Tibial nerve (tissue), 4 donors: Measurements from ENCODE around the gene SKP1. TPM values are rescaled to one million over a fixed set of nuclear protein-coding genes. Genes with fewer than 3 reads are reported as not detected.

Experiments used
- DNase-seq, 2 donors: peaks; one replicate each; pipeline ENCODE4 v3.0.0-alpha.2; 2019; ENCODE audit warnings: low spot score in 2 of 2
- H3K27ac ChIP-seq, 4 donors: fragments of 200-600 bp; sonication (generic) in 3 of 4; one replicate each; pipeline ENCODE4 v1.5.1; 2017 to 2019; ENCODE audit warnings: mild to moderate bottlenecking in 1 of 4
- H3K27me3 ChIP-seq, 2 donors: fragments of 200-600 bp; sonication (generic) in 1 of 2; one replicate each; pipeline versions ENCODE4 v1.5.1 to v1.6.0; 2017 to 2019
- H3K36me3 ChIP-seq, 3 donors: fragments of 200-600 bp; sonication (generic); one replicate each; pipeline ENCODE4 v1.5.1; 2018 to 2019
- H3K4me1 ChIP-seq, 4 donors: fragments of 200-600 bp; sonication (generic) in 3 of 4; one replicate each; pipeline ENCODE4 v1.5.1; 2017 to 2019
- H3K4me3 ChIP-seq, 4 donors: fragments of 200-600 bp; sonication (generic) in 3 of 4; one replicate each; pipeline ENCODE4 v1.5.1; 2017 to 2019; ENCODE audit warnings: mild to moderate bottlenecking in 1 of 4, moderate library complexity in 1 of 4
- H3K9me3 ChIP-seq, 4 donors: fragments of 200-600 bp; sonication (generic) in 3 of 4; one replicate each; pipeline ENCODE4 v1.5.1; 2017 to 2019
- EP300 ChIP-seq, 2 donors: sonication (generic); formaldehyde crosslinking; IDR thresholded peaks; one replicate each; pipeline ENCODE4 v1.6.1; 2017; ENCODE audit warnings: antibody characterized with exemption in 2 of 2, mild to moderate bottlenecking in 1 of 2
- POLR2A ChIP-seq, 2 donors: fragments of 450-650 bp; IDR thresholded peaks; one replicate each; pipeline ENCODE4 v1.6.1; 2017; ENCODE audit warnings: antibody characterized with exemption in 2 of 2, mild to moderate bottlenecking in 2 of 2, moderate library complexity in 2 of 2
- WGBS, 2 donors: methylation state at CpG; one replicate each; pipeline ENCODE4 v1.1.5; 2018; 5-methylcytosine and 5-hydroxymethylcytosine counted together
- total RNA-seq, 4 donors: library from RNA; depleted of rRNA; stranded (reverse); fragments of >200 nt; gene quantifications; one replicate each; pipeline ENCODE4 v1.1.0, GENCODE V29; 2016
- TF ChIP-seq, protein P1 (sequence below), 5 experiments: fragments of 200-600 bp in 3 of 5; fragments of 450-650 bp in 2 of 5; sonication (generic) in 3 of 5; IDR thresholded peaks; one replicate each; pipeline ENCODE4 v1.5.1; 2016 to 2019; ENCODE audit warnings: antibody characterized with exemption in 5 of 5, mild to moderate bottlenecking in 3 of 5, moderate library complexity in 2 of 5

The SKP1 gene
- total RNA-seq, 4 donors from 2014 or later = 173 to 311 (median 209) TPM

DNA sequence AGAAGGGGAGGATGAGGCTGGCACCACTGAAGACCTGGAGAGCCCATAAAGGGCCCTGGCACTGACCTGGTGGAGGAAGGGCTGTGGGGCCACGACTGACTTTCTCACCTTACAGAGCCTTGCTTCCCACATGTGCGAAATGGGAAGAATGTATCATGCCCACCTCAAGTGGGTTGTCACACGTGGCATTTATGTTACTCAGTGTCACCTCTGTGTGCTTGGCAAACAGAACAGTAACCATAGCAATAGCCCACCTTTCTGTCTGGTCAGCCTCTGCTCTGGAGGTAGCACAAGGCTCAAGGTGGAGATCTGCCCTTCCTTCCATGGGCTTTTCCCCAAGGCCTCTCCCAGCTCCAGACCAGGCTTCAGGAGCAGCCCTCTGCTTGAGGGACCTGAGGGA is 45.6 kb downstream of the SKP1 start:
- peaks cover 0 to 53% (median 0%) of the 10 kb centered on the region in 3 donors for H3K36me3 ChIP-seq
- H3K27ac ChIP-seq = peak overlapping the region in 1 of 4 donors; percentile 42
- no peak for DNase-seq
- 79 to 81% methylated on average over 3 of the region's 3 CpGs for WGBS, 2 donors
- no peaks in the 10 kb centered on the region for H3K9me3 ChIP-seq
- H3K4me3 ChIP-seq = no peak overlapping the region
- TF ChIP-seq POLR2A (IDR thresholded peaks at IDR 0.05) (no peak), EP300 (IDR thresholded peaks at IDR 0.05) (no peak)
- TF ChIP-seq, protein P1, sequence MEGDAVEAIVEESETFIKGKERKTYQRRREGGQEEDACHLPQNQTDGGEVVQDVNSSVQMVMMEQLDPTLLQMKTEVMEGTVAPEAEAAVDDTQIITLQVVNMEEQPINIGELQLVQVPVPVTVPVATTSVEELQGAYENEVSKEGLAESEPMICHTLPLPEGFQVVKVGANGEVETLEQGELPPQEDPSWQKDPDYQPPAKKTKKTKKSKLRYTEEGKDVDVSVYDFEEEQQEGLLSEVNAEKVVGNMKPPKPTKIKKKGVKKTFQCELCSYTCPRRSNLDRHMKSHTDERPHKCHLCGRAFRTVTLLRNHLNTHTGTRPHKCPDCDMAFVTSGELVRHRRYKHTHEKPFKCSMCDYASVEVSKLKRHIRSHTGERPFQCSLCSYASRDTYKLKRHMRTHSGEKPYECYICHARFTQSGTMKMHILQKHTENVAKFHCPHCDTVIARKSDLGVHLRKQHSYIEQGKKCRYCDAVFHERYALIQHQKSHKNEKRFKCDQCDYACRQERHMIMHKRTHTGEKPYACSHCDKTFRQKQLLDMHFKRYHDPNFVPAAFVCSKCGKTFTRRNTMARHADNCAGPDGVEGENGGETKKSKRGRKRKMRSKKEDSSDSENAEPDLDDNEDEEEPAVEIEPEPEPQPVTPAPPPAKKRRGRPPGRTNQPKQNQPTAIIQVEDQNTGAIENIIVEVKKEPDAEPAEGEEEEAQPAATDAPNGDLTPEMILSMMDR (IDR thresholded peaks at IDR 0.05) = no peak
- H3K27me3 ChIP-seq = no peaks in the 10 kb centered on the region
- H3K4me1 ChIP-seq = peaks cover 0 to 70% (median 36%) of the 10 kb centered on the region in 4 donors

DNA sequence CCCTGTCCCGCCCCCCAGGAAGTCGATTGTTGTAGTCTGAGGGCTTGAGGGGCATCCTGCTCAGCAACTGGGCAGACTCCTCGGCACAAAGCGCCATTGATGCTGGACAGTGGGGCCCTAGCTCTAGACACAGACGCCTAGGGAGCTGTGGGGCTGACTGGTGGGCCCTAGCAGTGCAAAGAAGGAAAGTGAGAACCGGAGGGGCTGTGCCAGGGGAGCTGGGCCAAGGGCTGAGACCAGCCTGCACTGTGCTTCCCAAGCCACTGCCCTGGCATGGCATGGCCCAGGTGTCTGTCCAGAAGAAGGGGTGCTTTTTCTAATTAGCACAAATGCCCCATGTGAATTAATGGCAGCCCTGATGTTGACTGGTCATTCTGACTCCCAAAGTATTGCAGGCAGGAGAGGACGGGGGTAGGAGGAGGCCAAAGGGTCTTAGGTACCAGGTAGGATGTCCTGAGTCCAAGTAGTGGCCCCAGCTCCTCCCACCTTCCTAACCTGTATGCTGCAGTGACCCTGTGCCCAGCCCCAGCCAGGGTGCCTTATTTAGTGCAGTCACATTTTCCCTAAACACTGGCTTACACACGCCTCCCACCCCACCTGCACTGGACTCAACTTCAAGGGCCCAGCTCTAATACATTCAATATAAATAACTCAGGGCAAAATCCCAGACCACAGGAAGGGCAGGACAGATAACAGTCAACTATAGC is 46.4 kb downstream of the SKP1 start:
- TF ChIP-seq, protein P1 (IDR thresholded peaks at IDR 0.05) = no peak
- no peak for TF ChIP-seq POLR2A (IDR thresholded peaks at IDR 0.05)
- no peak for TF ChIP-seq EP300 (IDR thresholded peaks at IDR 0.05)
- peak overlapping the region in 3 of 4 donors; percentile 22 to 59 (median 45) for H3K27ac ChIP-seq
- no peak for DNase-seq
- H3K4me3 ChIP-seq = no peak overlapping the region
- peaks cover 0 to 45% (median 0%) of the 10 kb centered on the region in 3 donors for H3K36me3 ChIP-seq
- no peaks in the 10 kb centered on the region for H3K9me3 ChIP-seq
- 61 to 70% methylated on average over 6 to 8 of the region's 8 CpGs for WGBS, 2 donors
- peaks cover 0 to 76% (median 44%) of the 10 kb centered on the region in 4 donors for H3K4me1 ChIP-seq
- H3K27me3 ChIP-seq = no peaks in the 10 kb centered on the region

DNA sequence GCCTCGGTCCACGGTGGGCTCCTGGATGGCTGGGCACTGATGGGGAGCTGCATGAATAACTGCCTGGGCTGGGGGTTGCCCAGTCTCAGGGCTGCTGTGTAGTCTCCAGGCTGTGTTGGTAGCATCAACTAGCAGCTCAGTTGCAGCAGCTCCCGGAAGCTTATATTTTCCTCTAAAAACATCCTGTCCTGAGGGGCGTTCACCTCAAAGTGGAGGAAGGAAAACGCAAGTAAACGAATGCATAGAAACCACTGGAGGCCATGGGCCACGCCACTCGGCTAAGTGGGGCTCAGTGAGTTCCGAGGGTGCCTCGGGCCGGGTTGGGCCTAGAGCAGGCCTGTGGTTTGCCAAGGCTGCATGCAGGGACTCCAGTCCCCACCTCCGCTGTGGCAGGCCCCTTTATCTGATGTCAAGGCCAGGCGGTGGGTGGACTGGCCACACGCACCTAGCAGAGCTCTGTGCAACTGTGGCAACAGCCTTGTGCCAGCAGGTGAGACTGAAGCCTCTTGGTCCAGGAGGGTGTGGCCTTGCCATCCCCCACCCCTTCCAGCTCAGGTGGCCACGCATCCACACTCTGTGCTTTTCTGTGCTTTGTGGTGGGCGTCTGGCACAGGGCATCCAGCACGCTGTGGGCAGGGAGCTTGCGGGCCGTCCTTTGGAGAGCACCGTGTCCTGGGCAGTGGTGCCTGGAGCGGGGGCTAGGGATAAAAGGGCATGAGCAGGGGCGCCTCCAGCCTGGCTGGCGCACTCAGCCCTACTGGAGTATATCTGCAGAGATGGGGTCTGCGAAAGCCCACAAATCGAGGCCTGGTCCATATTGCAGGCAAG is 47.1 kb downstream of the SKP1 start:
- WGBS, 2 donors = 72 to 81% methylated on average over 13 to 25 of the region's 25 CpGs
- H3K4me1 ChIP-seq = peaks cover 0 to 77% (median 52%) of the 10 kb centered on the region in 4 donors
- no peak for DNase-seq
- H3K4me3 ChIP-seq = no peak overlapping the region
- no peaks in the 10 kb centered on the region for H3K9me3 ChIP-seq
- peak overlapping the region in 2 of 4 donors; percentile 45 to 59 for H3K27ac ChIP-seq
- no peaks in the 10 kb centered on the region for H3K27me3 ChIP-seq
- TF ChIP-seq EP300 (IDR thresholded peaks at IDR 0.05) (no peak), POLR2A (IDR thresholded peaks at IDR 0.05) (no peak)
- TF ChIP-seq, protein P1 (IDR thresholded peaks at IDR 0.05) = no peak
- H3K36me3 ChIP-seq = peaks cover 0 to 37% (median 0%) of the 10 kb centered on the region in 3 donors

DNA sequence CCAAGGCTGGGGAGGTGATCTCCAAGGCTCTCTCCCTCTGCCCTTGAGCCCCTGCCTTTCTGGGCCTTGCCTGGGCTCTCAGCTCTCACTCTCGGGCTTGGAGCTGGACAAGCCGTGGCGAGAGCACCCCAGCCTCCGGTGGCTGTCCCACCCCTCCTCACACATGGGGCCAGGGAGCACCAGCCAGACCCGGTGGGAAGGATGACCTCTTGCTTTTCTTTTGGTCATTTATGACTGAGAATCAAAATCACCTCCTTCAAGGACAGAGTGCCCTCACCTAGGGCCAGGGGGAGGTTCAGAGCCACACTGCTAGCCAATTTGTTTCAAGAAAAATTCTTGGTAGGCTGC is 48.1 kb downstream of the SKP1 start:
- WGBS, 2 donors = 56 to 83% methylated on average over 5 of the region's 5 CpGs
- peaks cover 0 to 28% (median 0%) of the 10 kb centered on the region in 3 donors for H3K36me3 ChIP-seq

More for the DNA sequence above, 48.1 kb downstream of the SKP1 start:
- Histone ChIP-seq H3K4me3 (no peak overlapping the region), H3K27me3 (no peaks in the 10 kb centered on the region), H3K9me3 (no peaks in the 10 kb centered on the region), H3K27ac (peak overlapping the region in 1 of 4 donors; percentile 45), H3K4me1 (peaks cover 0 to 78% (median 62%) of the 10 kb centered on the region in 4 donors)
- TF ChIP-seq POLR2A (IDR thresholded peaks at IDR 0.05) (no peak), EP300 (IDR thresholded peaks at IDR 0.05) (no peak)
- TF ChIP-seq, protein P1 (IDR thresholded peaks at IDR 0.05) = no peak
- DNase-seq = no peak
